Thymus (tissue), 11 donors: Measurements from ENCODE around the gene FAM53B. TPM values are rescaled to one million over a fixed set of nuclear protein-coding genes. Genes with fewer than 3 reads are reported as not detected.
A peak's percentile ranks its signal among the peaks of the same experiment; 100 is the strongest.

Experiments
- DNase-seq, 9 donors: peaks; one replicate each; pipeline ENCODE4 v3.0.0-alpha.2; 2013; ENCODE audit warnings: low spot score in 9 of 9, low read depth in 6 of 9, missing footprints in 1 of 9
- H3K27ac ChIP-seq, 2 donors: one replicate each; pipeline ENCODE4 v1.5.1; 2013; ENCODE audit warnings: control low read depth in 1 of 2, low read depth in 1 of 2, low read length in 1 of 2, mild to moderate bottlenecking in 1 of 2, moderate library complexity in 1 of 2
- H3K27me3 ChIP-seq, 2 donors: one replicate each; pipeline ENCODE4 v1.5.1; 2013; ENCODE audit warnings: low read length in 1 of 2; ENCODE audit not compliant: control insufficient read depth in 2 of 2, insufficient read depth in 1 of 2
- H3K36me3 ChIP-seq, 2 donors: one replicate each; pipeline ENCODE4 v1.5.1; 2013; ENCODE audit warnings: low read length in 1 of 2, mild to moderate bottlenecking in 1 of 2, moderate library complexity in 1 of 2; ENCODE audit not compliant: control insufficient read depth in 2 of 2, insufficient read depth in 2 of 2
- H3K4me1 ChIP-seq, 2 donors: one replicate each; pipeline ENCODE4 v1.5.1; 2013; ENCODE audit warnings: low read length in 2 of 2; ENCODE audit not compliant: control insufficient read depth in 2 of 2, insufficient read depth in 2 of 2
- H3K4me3 ChIP-seq, 2 donors: one replicate each; pipeline ENCODE4 v1.5.1; 2013; ENCODE audit warnings: low read length in 2 of 2, control low read depth in 1 of 2, mild to moderate bottlenecking in 1 of 2
- H3K9me3 ChIP-seq, 2 donors: one replicate each; pipeline ENCODE4 v1.5.1; 2013; ENCODE audit warnings: low read length in 1 of 2, mild to moderate bottlenecking in 1 of 2; ENCODE audit not compliant: control insufficient read depth in 2 of 2, insufficient read depth in 1 of 2
- WGBS: extraction: QIAGEN DNeasy Blood & Tissue Kit; methylation state at CpG from one replicate; pipeline ENCODE4 v1.1.7; 2013; 5-methylcytosine and 5-hydroxymethylcytosine counted together
- polyA plus RNA-seq: library from polyadenylated mRNA; stranded (reverse); fragments of 200-250 nt; gene quantifications from one replicate; pipeline ENCODE4 v1.2.3, GENCODE V29; 2013
- total RNA-seq: library from RNA; stranded (reverse); fragments of 120-200 nt; gene quantifications from one replicate; pipeline ENCODE4 v1.2.4, GENCODE V29; 2013
- donor health status: healthy.

The FAM53B gene
- total and polyA plus RNA-seq, 2 donors = 46.2 to 57.6 TPM

DNA sequence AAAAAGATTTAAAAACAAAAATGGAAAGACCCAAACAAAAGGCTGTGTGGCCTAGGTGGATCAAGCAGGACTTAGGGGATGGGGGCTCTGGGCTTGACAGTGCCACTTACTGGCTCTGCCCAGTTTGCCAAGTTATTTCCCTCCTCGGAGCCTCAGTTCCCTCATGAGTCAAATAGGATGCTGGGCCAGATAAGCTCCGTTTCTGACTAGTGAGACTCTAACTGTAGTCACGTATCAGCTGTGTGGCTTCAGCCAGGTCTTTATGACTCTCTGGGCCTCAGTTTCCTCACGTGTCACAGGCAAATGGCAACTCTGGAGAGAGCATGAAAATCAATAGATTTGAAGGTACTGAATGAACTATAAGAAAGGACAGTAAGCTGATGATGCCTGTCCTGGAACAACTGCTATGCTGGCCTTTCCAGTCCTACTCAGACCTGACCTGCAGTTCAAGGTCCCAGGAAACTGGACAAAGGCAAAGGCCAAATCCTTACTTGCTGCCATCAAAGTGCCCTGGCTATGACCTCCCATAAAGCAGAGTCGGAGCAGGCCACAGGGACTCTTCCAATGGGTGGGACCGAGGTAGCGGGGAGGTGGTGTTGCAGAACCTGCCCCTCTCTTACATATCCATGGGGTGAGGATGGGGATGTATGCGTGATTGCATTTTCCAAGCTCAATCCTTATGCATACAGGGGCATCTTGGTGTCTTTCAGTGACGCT lies 27.0 kb downstream of the FAM53B start:
- WGBS = 98% methylated on average over 9 of the region's 9 CpGs

DNA sequence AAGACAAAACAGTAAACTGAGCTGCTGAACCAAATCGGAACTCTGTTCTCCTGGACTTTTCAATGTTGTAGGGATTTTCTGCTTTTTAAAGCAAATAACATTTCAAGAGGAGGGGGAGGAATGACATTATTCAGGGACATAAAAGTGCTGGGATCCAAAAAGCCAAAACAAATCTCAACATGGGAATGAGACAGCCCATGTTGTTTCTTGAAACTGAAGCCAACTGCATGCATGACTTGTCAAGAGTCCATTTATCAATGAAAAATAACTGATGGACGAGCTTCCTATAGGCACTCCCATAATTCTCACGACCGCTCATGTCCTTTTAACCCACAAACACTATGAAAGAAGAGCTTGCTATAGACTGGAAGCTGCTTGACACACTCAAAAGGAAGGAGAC lies 27.8 kb downstream of the FAM53B start:
- Histone ChIP-seq H3K27ac (peak overlapping the region; percentile 39 to 53), H3K9me3 (no peaks in the 10 kb centered on the region)

More for the DNA sequence above, 27.0 kb downstream of the FAM53B start:
- Histone ChIP-seq H3K27ac (peak overlapping the region in 1 of 2 donors; percentile 73), H3K9me3 (no peaks in the 10 kb centered on the region), H3K4me3 (no peak overlapping the region), H3K27me3 (no peaks in the 10 kb centered on the region), H3K36me3 (peaks cover 2 to 41% of the 10 kb centered on the region in 2 donors), H3K4me1 (peaks cover 75 to 95% of the 10 kb centered on the region in 2 donors)
- no peak for DNase-seq

DNA sequence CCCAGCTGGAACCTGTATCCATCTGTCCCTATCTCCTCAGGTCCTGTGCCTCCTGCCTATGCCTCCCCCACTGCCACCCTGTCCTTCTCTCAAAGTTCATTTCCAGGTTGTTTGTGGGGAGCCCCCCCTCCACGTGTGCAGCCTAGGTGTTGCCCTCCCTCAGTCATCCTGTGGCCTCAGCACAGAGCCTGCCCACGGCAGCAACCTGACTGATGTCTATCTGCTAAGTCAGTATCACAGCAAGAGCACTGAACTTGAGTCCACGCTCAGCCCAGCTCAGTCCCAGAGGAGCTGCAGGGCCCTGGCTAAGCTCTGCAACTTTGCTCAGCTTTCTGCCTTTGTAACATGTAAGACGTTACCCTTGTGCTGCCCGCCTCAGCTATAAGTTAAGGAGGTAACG lies 28.7 kb downstream of the FAM53B start:
- 61% methylated on average over 6 of the region's 6 CpGs for WGBS
- no peak overlapping the region for H3K4me3 ChIP-seq
- peaks cover 2 to 41% of the 10 kb centered on the region in 2 donors for H3K36me3 ChIP-seq
- H3K27me3 ChIP-seq = no peaks in the 10 kb centered on the region
- H3K4me1 ChIP-seq = peaks cover 77 to 97% of the 10 kb centered on the region in 2 donors
- H3K9me3 ChIP-seq = no peaks in the 10 kb centered on the region
- DNase-seq = no peak
- peak overlapping the region; percentile 25 to 53 for H3K27ac ChIP-seq

More for the DNA sequence above, 27.8 kb downstream of the FAM53B start:
- 92% methylated on average over 4 of the region's 4 CpGs for WGBS
- DNase-seq = no peak
- H3K36me3 ChIP-seq = peaks cover 2 to 45% of the 10 kb centered on the region in 2 donors
- H3K4me1 ChIP-seq = peaks cover 72 to 95% of the 10 kb centered on the region in 2 donors
- H3K4me3 ChIP-seq = no peak overlapping the region
- H3K27me3 ChIP-seq = no peaks in the 10 kb centered on the region

DNA sequence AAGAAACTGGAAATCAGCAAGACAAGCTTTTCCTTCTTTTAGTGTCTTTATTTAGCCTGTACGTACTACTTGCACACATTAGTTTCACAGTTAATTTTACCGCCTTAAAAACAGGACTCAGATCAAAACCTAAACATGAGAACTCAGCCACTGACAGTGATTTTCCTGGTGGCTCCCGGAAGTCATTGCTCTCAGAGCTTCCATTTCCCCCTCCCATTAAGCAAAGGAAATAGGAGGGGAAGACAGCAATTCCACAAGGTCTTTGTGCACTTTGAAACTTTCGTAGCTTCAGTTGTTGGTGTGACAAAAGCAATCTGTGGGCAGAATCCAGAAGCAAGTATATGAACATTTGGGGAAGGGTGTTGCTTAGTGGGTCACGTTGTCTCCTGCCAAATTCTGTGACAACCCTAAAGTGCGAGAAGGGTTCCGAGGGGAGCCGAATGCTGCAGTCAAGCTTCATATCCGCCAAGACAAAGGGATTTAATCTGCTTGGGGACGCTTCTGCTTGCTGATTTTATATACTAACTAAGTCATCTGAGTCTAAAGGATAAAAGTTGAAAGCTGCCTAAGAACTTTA lies 30.4 kb downstream of the FAM53B start:
- Histone ChIP-seq H3K9me3 (no peaks in the 10 kb centered on the region), H3K27ac (peak overlapping the region; percentile 47 to 56)
- 81% methylated on average over 10 of the region's 10 CpGs for WGBS

DNA sequence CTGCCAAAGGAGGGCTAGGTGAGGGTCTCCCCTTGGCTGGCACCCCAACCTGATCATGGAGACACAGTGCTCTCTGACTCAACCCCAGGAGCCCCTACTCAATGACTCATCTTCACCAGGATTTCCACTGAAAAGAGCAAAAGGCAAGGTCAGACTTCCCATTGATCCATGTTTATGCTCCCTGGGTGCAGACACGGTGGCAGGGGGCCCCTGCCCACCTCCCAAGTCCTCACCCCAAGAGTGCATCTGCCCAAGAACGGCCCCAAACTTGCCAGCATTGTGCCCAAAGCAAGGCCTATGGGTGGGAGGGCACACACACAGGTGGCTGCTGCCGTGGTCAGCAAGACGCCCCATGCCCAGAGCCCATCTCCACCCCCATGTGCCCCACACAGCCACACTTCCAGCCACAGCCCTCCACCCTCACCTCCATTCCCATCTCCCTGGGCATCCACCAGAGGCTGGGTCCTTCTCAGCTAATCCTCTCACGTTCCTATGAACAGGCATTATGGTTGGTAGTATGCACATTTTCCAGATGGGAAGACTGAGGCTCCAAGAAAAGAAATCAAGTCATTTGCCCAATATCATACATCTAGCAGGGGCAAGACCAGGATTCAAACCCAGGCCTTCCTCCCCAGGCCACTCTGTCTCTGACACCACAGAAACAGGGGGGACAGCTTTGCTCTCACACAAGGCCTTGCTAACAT lies 31.3 kb downstream of the FAM53B start:
- H3K27ac ChIP-seq = peak overlapping the region; percentile 3 to 22
- peaks cover 2 to 40% of the 10 kb centered on the region in 2 donors for H3K36me3 ChIP-seq
- no peak for DNase-seq
- H3K4me1 ChIP-seq = peaks cover 73 to 95% of the 10 kb centered on the region in 2 donors
- no peaks in the 10 kb centered on the region for H3K9me3 ChIP-seq
- WGBS = 97% methylated on average over 5 of the region's 5 CpGs
- H3K27me3 ChIP-seq = no peaks in the 10 kb centered on the region
- no peak overlapping the region for H3K4me3 ChIP-seq

More for the DNA sequence above, 30.4 kb downstream of the FAM53B start:
- Histone ChIP-seq H3K36me3 (peaks cover 2 to 41% of the 10 kb centered on the region in 2 donors), H3K27me3 (no peaks in the 10 kb centered on the region), H3K4me3 (no peak overlapping the region), H3K4me1 (peaks cover 78 to 97% of the 10 kb centered on the region in 2 donors)
- DNase-seq = no peak

DNA sequence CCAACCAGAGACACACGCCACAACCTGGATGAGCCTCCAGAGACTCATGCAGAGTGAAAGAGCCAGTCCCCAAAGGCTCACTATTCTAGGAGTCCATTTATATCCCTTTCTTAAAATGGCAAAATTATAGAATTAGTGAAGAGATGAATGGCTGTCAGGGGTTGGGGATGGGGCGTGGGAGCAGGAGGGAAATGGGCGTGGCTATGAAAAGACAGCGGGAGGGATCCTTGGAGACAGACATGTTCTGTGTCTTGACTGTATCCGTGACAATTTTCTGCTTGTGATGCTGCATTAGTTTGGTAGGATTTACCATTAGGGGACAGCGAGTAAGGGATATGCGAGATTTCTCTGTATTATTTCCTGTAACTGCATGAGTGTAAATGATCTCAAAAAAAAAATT lies 33.0 kb downstream of the FAM53B start:
- Histone ChIP-seq H3K4me1 (peaks cover 73 to 95% of the 10 kb centered on the region in 2 donors), H3K4me3 (no peak overlapping the region), H3K27ac (no peak overlapping the region), H3K9me3 (no peaks in the 10 kb centered on the region), H3K36me3 (peaks cover 13 to 35% of the 10 kb centered on the region in 2 donors), H3K27me3 (no peaks in the 10 kb centered on the region)
- no peak for DNase-seq
- WGBS = 83% methylated on average over 7 of the region's 7 CpGs

DNA sequence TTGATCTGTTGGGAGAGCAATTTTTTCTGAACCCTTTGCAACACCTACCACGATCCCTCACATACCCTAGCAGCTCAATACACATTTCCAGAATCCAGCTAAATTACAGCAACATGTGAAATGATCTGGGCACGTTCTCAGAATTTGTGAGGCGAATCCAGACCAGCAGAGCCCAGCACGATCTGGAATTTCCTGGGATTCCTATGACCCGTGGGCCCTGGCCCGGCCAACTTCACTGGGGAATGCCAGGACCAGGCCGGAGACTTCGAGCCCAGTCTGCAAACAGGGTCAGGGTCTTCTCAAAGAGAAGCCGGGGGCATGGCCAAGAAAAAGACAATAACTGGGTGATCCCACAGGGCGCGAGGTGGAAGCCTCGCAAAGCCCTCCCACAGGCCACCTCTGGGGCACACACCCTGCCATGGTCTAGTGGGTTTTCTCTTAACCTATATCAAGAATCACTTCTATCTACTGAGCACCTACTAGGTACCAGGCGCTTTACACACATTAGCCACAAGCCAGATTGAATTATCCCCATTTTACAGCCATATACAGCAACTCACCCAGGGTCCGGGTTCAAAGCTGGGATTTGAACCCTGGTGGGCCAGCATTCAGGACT lies 33.8 kb downstream of the FAM53B start:
- 90% methylated on average over 14 of the region's 14 CpGs for WGBS
- Histone ChIP-seq H3K4me1 (peaks cover 73 to 95% of the 10 kb centered on the region in 2 donors), H3K27me3 (no peaks in the 10 kb centered on the region), H3K36me3 (peaks cover 21 to 38% of the 10 kb centered on the region in 2 donors), H3K9me3 (no peaks in the 10 kb centered on the region), H3K27ac (peak overlapping the region in 1 of 2 donors; percentile 47), H3K4me3 (no peak overlapping the region)
- DNase-seq = no peak

DNA sequence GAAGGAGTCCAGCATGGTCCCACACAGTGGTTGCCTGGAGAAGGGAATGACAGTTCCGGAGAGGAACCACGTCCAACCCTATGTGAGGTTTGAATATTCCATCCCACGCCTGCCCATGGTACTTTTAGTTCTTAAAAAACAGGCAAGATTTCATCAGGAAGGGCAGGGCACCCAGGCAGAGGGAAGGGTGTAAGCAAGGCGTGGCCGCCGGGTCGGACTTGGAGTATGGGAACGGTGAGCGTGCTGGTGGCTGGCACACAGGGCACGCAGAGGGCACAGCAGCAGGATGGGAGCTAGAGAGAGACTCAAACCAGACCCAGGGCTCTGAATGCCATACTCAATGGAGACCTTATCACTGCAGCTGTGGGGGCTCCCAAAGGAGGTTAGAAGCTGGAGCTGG lies 34.3 kb downstream of the FAM53B start:
- Histone ChIP-seq H3K4me1 (peaks cover 73 to 95% of the 10 kb centered on the region in 2 donors), H3K27ac (peak overlapping the region in 1 of 2 donors; percentile 15), H3K9me3 (no peaks in the 10 kb centered on the region), H3K36me3 (peaks cover 26 to 43% of the 10 kb centered on the region in 2 donors), H3K27me3 (no peaks in the 10 kb centered on the region), H3K4me3 (no peak overlapping the region)
- 95% methylated on average over 10 of the region's 10 CpGs for WGBS
- DNase-seq = no peak
